ENCODE data around the gene AFDN. TPM values are rescaled to one million over a fixed set of nuclear protein-coding genes. Genes with fewer than 3 reads are reported as not detected.

The AFDN gene
- polyA plus RNA-seq, 1 experiment, result 26.6 TPM

DNA sequence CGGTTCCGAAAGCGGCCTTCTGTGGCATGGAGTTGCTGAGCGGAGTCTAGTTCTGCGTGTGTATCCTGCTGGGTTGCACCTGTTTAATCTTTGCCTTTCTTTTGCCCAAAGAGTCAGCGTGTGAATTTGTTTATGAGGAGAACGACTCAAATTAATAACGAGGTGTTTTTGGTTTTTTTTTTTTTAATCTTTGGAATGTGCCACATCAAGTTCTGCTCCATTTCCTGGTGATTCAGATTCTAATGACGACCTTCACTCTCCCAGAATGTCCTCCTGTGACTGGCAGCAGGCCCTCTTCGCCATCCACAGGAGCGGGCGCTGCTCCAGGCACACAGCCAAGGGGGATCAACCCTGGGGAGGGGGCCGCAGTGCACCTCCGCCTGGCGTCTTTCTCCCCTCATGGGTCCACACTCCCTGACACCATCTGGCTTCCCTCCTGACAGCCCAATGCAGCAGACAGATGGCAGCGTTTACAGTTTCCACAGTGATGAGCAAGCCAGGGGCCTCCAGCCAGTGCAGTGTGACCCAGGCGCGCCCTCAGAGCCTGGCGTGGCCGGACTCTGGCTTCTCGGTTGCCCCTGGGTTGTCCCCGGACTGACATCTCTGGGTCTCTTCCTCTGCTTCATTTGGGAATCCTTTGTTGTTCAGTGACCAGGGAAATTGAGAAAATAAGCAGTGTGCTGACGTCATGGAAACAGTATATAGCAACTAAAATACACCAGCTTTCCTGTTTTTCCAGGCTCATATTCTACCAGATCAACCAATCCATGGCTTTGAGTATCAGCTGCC is 27.5 kb upstream of the AFDN start:
- POLR2A ChIA-PET, result no interaction called here
- no peak for DNase-seq (ENCODE audit: low read depth, low spot score)
- TF ChIP-seq CTCF (IDR thresholded peaks at IDR 0.05; ENCODE audit: low read depth, low read length), result no peak
- no peak overlapping the region for H3K4me3 ChIP-seq (ENCODE audit: low read depth, low read length)
- H3K9me3 ChIP-seq (ENCODE audit: control insufficient read depth, insufficient read depth, low read length), result peaks cover 4% of the 10 kb centered on the region; the same call in 1 of the 2 replicates
- no peak overlapping the region for H3K27ac ChIP-seq (ENCODE audit: low read depth, low read length)
- CTCF ChIA-PET, result no interaction called here
- peaks cover 4% of the 10 kb centered on the region for H3K27me3 ChIP-seq (ENCODE audit: control insufficient read depth, insufficient read depth, low read length)

DNA sequence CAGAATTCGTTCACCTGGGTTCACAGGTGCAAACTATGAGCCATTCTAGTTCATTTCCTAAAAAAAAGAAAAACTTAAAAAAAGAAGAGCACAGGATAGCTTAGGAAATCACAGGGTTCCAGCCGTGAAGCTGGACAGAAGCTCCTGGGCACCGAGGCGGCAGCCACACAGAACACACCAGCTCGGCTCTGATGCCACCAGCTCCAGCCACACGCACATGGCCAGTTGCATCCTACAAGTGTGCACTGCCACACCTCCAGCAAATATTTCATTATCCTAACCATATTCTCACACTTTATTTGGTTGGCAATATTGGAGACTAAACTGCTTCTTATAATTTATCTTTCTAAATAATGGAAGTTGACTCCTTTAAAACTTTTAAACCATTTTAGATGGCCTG is 26.2 kb upstream of the AFDN start:
- DNase-seq (ENCODE audit: low read depth, low spot score), result no peak
- CTCF ChIA-PET, result no interaction called here
- H3K9me3 ChIP-seq (ENCODE audit: control insufficient read depth, insufficient read depth, low read length), result peaks cover 4% of the 10 kb centered on the region; the same call in 1 of the 2 replicates

DNA sequence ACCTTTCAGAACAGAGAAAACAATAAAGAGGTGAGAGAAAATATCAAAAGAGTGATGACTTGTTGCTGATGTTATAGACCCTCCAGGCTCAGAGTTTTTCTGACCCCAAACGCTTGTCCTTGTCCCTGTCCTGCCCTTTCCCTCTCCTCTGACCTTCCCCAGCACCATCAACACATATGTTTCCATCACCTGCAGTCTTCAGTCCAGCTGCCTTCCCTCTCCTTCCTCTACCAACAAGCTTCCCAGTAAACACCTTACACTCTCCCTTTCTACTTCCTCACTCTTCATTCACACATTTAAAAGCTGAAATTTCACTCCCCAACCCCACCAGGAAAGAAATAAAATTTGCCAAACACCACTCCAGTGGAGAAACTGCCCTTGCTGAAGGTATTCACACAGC is 25.4 kb upstream of the AFDN start:
- DNase-seq (ENCODE audit: low read depth, low spot score), result no peak
- H3K27ac ChIP-seq (ENCODE audit: low read depth, low read length), result no peak overlapping the region
- TF ChIP-seq CTCF (IDR thresholded peaks at IDR 0.05; ENCODE audit: low read depth, low read length), result no peak
- H3K4me3 ChIP-seq (ENCODE audit: low read depth, low read length), result no peak overlapping the region
- H3K9me3 ChIP-seq (ENCODE audit: control insufficient read depth, insufficient read depth, low read length), result no peaks in the 10 kb centered on the region; the same call in 1 of the 2 replicates
- POLR2A ChIA-PET, result no interaction called here
- CTCF ChIA-PET, result no interaction called here
- peaks cover 2% of the 10 kb centered on the region for H3K27me3 ChIP-seq (ENCODE audit: control insufficient read depth, insufficient read depth, low read length)

More for the DNA sequence above, 26.2 kb upstream of the AFDN start:
- Histone ChIP-seq H3K4me3 (ENCODE audit: low read depth, low read length) (no peak overlapping the region), H3K27ac (ENCODE audit: low read depth, low read length) (no peak overlapping the region), H3K27me3 (ENCODE audit: control insufficient read depth, insufficient read depth, low read length) (peaks cover 2% of the 10 kb centered on the region)
- TF ChIP-seq CTCF (IDR thresholded peaks at IDR 0.05; ENCODE audit: low read depth, low read length), result no peak
- POLR2A ChIA-PET, result no interaction called here

DNA sequence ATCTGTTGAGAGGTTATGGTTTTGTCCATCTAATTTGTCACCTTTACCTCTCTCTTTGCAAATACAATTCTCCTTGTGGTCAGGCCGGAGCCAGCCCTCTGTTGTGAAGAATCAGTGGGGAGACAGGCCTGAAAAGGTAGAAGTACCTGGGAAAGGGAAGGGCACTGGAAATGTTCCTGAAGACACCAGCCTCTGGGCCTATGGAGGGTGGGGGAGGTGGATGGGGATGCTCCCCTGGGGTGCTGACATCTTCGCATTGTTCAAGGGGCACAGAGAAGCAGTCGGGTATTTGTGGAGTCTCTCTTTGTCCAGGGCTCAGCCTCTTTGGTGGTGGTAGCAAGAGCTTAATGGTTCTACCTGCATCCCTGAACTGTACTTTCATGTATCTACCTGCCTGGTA is 24.4 kb upstream of the AFDN start:
- no peaks in the 10 kb centered on the region for H3K27me3 ChIP-seq (ENCODE audit: control insufficient read depth, insufficient read depth, low read length)
- POLR2A ChIA-PET, result no interaction called here
- no peak overlapping the region for H3K27ac ChIP-seq (ENCODE audit: low read depth, low read length)
- H3K4me3 ChIP-seq (ENCODE audit: low read depth, low read length), result no peak overlapping the region
- DNase-seq (ENCODE audit: low read depth, low spot score), result no peak
- TF ChIP-seq CTCF (IDR thresholded peaks at IDR 0.05; ENCODE audit: low read depth, low read length), result no peak
- no peaks in the 10 kb centered on the region; the same call in 1 of the 2 replicates for H3K9me3 ChIP-seq (ENCODE audit: control insufficient read depth, insufficient read depth, low read length)
- CTCF ChIA-PET, result no interaction called here

- Histone ChIP-seq H3K4me3 (ENCODE audit: low read depth, low read length) (no peak overlapping the region), H3K27me3 (ENCODE audit: control insufficient read depth, insufficient read depth, low read length) (no peaks in the 10 kb centered on the region), H3K9me3 (ENCODE audit: control insufficient read depth, insufficient read depth, low read length) (no peaks in the 10 kb centered on the region; the same call in 1 of the 2 replicates), H3K27ac (ENCODE audit: low read depth, low read length) (no peak overlapping the region)
- TF ChIP-seq CTCF (IDR thresholded peaks at IDR 0.05; ENCODE audit: low read depth, low read length), result no peak
- ChIA-PET CTCF (no interaction called here), POLR2A (no interaction called here)
- no peak for DNase-seq (ENCODE audit: low read depth, low spot score)
Measured at GRCh38 chr6:167803816-167804215, 22.9 kb upstream of the AFDN start.
